GM12801 (cell line): ENCODE results near the gene CHST12.

ENCODE experiments used
- TF ChIP-seq, protein P1 (sequence below): IDR thresholded peaks from one replicate; pipeline ENCODE4 v1.5.1; 2011; ENCODE audit warnings: control low read depth; ENCODE audit not compliant: insufficient read length; ENCODE audit errors: extremely low read depth

The CHST12 gene

DNA sequence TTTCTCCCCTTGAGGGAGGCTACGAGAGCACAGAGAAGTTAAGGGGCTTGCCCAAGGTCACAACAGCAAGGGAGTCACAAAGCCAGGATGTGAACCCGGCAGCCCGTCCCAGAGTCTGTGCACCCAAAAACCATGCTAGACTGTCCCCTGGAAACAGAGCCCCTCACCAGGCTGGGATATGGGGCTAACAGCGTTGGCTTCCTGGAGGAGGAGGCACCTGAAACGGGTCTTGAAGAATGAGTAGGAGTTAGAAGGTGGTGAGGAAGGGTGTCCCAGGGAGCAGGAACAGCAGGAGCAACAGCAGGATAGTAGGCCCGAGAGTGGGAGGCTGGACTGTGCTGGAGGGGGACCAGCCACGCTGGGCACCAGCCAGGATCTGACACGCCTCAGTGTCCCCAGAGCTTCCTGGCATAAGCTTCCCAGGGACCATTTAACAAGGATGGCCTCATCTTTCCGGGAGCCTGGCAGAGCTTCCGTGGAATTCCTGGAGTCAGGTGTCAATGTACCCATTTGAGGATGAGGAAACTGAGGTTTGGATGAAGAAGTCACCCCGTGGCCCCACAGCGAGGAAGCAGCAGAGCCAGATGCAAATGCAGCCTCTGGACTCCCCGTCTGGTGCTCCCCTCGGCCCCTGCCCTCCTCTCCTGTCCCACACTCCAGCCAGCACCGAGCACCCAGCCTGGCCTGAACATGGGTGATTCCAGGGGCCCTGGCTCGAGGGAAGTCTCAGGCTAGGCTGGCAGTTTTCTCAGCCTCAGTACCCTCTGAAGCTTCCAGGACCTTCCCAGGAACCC, 76.1 kb downstream of the CHST12 start:
- TF ChIP-seq, protein P1, sequence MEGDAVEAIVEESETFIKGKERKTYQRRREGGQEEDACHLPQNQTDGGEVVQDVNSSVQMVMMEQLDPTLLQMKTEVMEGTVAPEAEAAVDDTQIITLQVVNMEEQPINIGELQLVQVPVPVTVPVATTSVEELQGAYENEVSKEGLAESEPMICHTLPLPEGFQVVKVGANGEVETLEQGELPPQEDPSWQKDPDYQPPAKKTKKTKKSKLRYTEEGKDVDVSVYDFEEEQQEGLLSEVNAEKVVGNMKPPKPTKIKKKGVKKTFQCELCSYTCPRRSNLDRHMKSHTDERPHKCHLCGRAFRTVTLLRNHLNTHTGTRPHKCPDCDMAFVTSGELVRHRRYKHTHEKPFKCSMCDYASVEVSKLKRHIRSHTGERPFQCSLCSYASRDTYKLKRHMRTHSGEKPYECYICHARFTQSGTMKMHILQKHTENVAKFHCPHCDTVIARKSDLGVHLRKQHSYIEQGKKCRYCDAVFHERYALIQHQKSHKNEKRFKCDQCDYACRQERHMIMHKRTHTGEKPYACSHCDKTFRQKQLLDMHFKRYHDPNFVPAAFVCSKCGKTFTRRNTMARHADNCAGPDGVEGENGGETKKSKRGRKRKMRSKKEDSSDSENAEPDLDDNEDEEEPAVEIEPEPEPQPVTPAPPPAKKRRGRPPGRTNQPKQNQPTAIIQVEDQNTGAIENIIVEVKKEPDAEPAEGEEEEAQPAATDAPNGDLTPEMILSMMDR: no peak

DNA sequence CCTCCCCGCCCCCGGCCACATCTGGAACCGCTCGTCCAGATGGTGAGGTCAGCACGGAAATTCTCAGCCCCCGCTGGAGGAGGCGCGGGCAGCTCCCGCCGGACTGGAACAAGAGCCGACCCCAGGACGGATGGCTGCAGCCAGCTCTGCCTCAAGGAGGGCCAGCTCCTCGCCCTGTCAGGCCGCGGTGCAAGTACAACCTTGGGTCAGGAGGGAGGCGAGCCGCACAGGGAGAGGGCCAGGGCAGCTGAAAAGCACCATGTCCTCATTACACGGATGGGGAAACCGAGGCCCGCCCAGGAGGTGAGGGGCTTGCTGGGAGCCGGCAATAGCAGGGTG, 76.6 kb downstream of the CHST12 start:
- TF ChIP-seq, protein P1: no peak

DNA sequence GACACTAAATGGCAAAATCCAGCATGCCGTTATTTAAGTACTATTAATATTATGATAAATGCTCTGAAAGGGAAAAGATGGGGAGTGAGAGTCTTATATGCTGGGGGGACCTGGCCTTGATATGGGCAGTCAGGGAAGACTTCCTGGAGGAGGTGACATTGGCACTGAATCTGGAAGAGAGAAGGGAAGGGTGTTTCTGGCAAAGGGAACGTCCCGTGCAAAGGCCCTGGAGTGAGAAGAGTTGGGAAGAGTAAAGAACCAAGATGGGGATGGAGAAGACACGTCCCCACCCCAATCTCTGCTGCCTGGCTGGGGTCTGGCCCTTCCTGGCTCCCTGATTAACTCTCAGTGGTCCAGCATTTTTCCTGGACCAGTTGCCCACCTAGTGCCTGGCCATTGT, 77.8 kb downstream of the CHST12 start:
- TF ChIP-seq, protein P1: no peak

DNA sequence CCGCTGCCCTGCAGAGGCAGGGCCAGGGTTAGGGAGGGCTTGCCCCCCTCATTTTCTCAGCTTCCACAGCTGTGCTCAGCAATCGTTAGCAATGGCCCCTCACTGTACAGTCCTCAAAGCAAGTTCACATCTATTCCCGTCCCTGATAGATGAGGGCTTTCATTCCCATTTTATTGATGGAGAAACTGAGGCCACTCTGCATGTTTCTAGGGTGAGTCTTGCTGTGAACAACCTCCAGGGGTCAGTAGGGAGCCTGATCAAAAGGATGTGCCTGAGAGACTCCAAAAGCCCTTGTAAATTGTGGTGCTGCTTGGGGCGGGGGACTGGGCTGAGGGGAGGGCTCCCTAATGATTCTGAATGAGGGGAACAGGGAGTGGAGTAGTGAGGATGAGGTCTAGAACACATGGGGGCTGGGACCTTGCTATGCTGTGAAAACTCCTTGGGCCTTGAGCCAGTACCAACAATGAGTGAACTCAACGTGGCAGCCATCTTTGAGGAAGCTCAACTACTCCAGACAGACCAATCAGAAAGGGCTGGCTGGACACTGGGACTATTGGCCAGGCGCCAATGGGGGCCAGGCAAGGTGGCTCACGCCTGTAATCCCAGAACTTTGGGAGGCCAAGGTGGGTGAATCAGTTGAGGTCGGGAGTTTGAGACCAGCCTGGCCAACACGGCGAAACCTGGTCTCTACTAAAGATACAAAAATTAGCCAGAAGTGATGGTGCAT, 79.5 kb downstream of the CHST12 start:
- TF ChIP-seq, protein P1: no peak

DNA sequence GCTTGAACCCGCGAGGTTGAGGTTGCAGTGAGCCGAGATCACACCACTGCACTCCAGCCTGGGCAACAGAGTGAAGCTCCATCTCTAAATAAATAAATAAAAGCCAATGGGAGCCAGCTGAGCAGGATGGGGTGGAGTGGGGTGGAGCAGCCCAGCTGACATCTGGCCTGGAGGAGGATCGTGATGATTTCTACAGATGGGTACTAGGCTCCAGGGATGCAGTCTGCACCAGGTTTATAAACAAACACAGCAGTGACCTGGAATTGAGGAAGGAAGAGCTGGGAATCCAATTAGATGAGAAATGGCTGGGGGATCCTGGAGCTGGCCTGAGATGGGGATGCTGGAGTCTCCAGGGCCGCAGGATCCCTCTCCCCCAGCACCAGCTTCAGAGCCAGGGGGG, 80.1 kb downstream of the CHST12 start:
- TF ChIP-seq, protein P1: no peak

DNA sequence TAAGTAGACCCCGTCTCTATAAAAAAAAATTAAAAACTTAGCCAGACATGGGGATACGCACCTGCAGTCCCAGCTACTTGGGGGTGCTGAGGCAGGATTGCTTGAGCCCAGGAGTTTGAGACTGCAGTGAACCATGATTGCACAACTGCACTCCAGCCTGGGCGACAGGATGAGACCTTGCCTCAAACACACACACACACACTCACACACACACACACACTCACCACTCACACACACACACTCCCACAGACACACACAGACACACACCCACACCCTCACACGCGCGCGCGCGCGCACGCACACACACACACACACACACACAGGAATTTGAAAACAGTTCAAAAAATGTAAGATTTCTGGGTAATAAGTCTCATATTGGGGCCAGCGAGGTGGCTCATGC, 81.5 kb downstream of the CHST12 start:
- TF ChIP-seq, protein P1: no peak

DNA sequence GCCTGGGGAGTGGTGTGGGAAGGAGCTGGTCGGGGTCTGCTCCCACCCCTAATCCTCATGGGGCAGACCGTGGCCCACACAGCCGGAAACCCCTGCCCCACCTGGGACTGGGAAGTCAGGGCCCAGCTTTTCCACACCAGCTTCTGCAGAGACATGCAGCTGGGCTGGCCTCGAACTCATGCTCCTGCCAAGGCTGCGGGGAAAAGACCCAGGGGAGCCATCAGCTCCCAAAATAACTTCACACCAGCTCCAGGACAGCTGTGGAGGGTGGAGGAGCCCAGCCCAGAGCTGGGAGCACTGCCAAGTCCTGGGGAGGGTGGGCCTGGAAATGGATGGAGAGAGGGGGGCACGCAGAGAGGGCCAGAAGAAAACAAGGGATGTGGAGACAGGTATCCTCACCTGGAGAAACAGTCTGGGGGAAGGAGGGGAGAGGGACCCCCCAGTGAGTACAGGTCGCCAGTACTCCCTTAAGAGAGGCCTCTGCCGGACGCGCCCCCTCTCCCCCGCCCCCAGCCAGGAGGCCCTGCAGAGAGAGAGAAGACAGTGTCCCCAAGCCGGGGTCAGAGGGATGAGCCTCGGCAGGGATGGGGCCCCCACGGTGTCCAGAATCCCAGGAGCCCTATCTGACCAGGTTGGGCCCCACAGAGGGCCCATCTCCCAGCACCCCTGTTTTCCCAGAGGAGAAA, 84.3 kb downstream of the CHST12 start:
- TF ChIP-seq, protein P1: no peak
